H1 (cell line): ENCODE measurements around the gene SLC35E3. TPM values are rescaled to one million over a fixed set of nuclear protein-coding genes. Genes with fewer than 3 reads are reported as not detected.

Source experiments
- CTCF ChIA-PET: fragments of 300-600 bp; sonication (Branson Sonifier 250); formaldehyde crosslinking; loops from one replicate; lab custom pipeline; 2021; ENCODE audit not compliant: partially characterized antibody; lab: Charles Lee
- POLR2A ChIA-PET: fragments of 300-600 bp; sonication (Branson Sonifier 250); formaldehyde crosslinking; loops from one replicate; lab custom pipeline; 2021; ENCODE audit warnings: inconsistent platforms; ENCODE audit not compliant: partially characterized antibody; lab: Charles Lee
- DNase-seq, 2 experiments: peaks; one replicate each; pipeline versions ENCODE4 v3.0.0 to v3.0.0-alpha.2; 2010 to 2022; ENCODE audit warnings: low spot score in 2 of 2, low read depth in 1 of 2, mixed read lengths in 1 of 2
- FAIRE-seq: peaks from 2 replicates; lab custom pipeline; 2011; peaks lifted over from hg19 to GRCh38; lab: Jason Lieb, UNC
- H2AFZ ChIP-seq: 2 replicates; pipeline ENCODE4 v1.8.1; 2012; ENCODE audit warnings: low read length, inconsistent platforms
- H2AK5ac ChIP-seq: 2 replicates; pipeline ENCODE4 v1.6.1; 2013; ENCODE audit warnings: low read depth, low read length
- H2BK120ac ChIP-seq: replicated peaks from 2 replicates; pipeline ENCODE3; 2013; ENCODE audit warnings: low read depth, low read length, inconsistent platforms
- H2BK12ac ChIP-seq: 2 replicates; pipeline ENCODE4 v1.6.1; 2013; ENCODE audit warnings: low read depth, low read length
- H2BK15ac ChIP-seq: 2 replicates; pipeline ENCODE4 v1.6.1; 2013; ENCODE audit warnings: low read length
- H2BK20ac ChIP-seq: 2 replicates; pipeline ENCODE4 v1.6.1; 2013; ENCODE audit warnings: low read length
- H2BK5ac ChIP-seq: 2 replicates; pipeline ENCODE4 v1.6.1; 2013; ENCODE audit warnings: low read depth, low read length
- H3K14ac ChIP-seq: 2 replicates; pipeline ENCODE4 v1.6.1; 2013; ENCODE audit warnings: inconsistent platforms; ENCODE audit not compliant: insufficient read length
- H3K18ac ChIP-seq: 2 replicates; pipeline ENCODE4 v1.6.1; 2013; ENCODE audit warnings: low read length; ENCODE audit errors: extremely low read depth
- H3K23ac ChIP-seq: 2 replicates; pipeline ENCODE4 v1.6.1; 2013; ENCODE audit warnings: inconsistent platforms; ENCODE audit not compliant: insufficient read length
- H3K23me2 ChIP-seq: 2 replicates; pipeline ENCODE4 v1.6.1; 2013; ENCODE audit warnings: low read depth, low read length
- H3K27ac ChIP-seq: 2 replicates; pipeline ENCODE4 v1.6.1; 2011; ENCODE audit warnings: low read depth, low read length, inconsistent platforms
- H3K27me3 ChIP-seq, 4 experiments: replicated peaks in 1 of 4; 1 replicate in 1 of 4; 2 replicates in 3 of 4; pipeline versions ENCODE4 v1.6.1 to v1.8.1; 2011 to 2013; ENCODE audit warnings: low read length in 3 of 4, mild to moderate bottlenecking in 3 of 4, inconsistent platforms in 2 of 4, mixed read lengths in 2 of 4, moderate library complexity in 1 of 4; ENCODE audit not compliant: control insufficient read depth in 3 of 4, insufficient read depth in 3 of 4; ENCODE audit errors: extremely low read depth in 1 of 4
- H3K36me3 ChIP-seq, 4 experiments: 2 replicates each; pipeline versions ENCODE4 v1.6.1 to v1.8.1; 2011 to 2013; ENCODE audit warnings: mild to moderate bottlenecking in 4 of 4, low read length in 3 of 4, moderate library complexity in 2 of 4, control low read depth in 1 of 4, inconsistent platforms in 1 of 4; ENCODE audit not compliant: insufficient read depth in 4 of 4, control insufficient read depth in 2 of 4
- H3K4ac ChIP-seq: replicated peaks from 2 replicates; pipeline ENCODE3; 2013; ENCODE audit warnings: low read length, low read depth, mixed read lengths, inconsistent platforms; ENCODE audit not compliant: insufficient read length
- H3K4me1 ChIP-seq, 4 experiments: replicated peaks in 1 of 4; 1 replicate in 1 of 4; 2 replicates in 3 of 4; pipeline versions ENCODE4 v1.6.1 to v1.8.1; 2011 to 2013; ENCODE audit warnings: low read length in 3 of 4, inconsistent platforms in 2 of 4, mixed read lengths in 1 of 4; ENCODE audit not compliant: insufficient read depth in 4 of 4, control insufficient read depth in 3 of 4
- H3K4me2 ChIP-seq, 2 experiments: 2 replicates each; pipeline versions ENCODE4 v1.6.1 to v1.8.1; 2011 to 2013; ENCODE audit warnings: low read depth in 2 of 2, low read length in 2 of 2, control low read depth in 1 of 2, inconsistent platforms in 1 of 2, mild to moderate bottlenecking in 1 of 2; ENCODE audit not compliant: insufficient read depth in 1 of 2
- H3K4me3 ChIP-seq, 4 experiments: fragments of 200-600, 300-600 bp in 1 of 4; sonication (generic), shearing (Covaris generic), sonication (Bioruptor Twin) in 1 of 4; 2 replicates each; pipeline versions ENCODE4 v1.5.1 to v1.8.1; 2011 to 2016; ENCODE audit warnings: low read length in 4 of 4, low read depth in 3 of 4, control low read depth in 2 of 4, inconsistent platforms in 2 of 4, mild to moderate bottlenecking in 2 of 4, mixed read lengths in 1 of 4, moderate library complexity in 1 of 4; ENCODE audit not compliant: insufficient read depth in 2 of 4; ENCODE audit errors: extremely low read depth in 1 of 4
- H3K56ac ChIP-seq: replicated peaks from 2 replicates; pipeline ENCODE3; 2013; ENCODE audit warnings: low read depth, mild to moderate bottlenecking, mixed read lengths, low read length, inconsistent platforms; ENCODE audit not compliant: insufficient read length
- H3K79me1 ChIP-seq: 2 replicates; pipeline ENCODE4 v1.6.1; 2013; ENCODE audit warnings: low read depth, low read length, control low read depth
- H3K79me2 ChIP-seq, 2 experiments: 2 replicates each; pipeline versions ENCODE4 v1.6.1 to v1.8.1; 2012 to 2013; ENCODE audit warnings: low read length in 2 of 2, mild to moderate bottlenecking in 2 of 2, inconsistent platforms in 1 of 2; ENCODE audit not compliant: insufficient read depth in 2 of 2, control insufficient read depth in 1 of 2
- H3K9ac ChIP-seq, 4 experiments: replicated peaks in 1 of 4; 1 replicate in 1 of 4; 2 replicates in 3 of 4; pipeline versions ENCODE4 v1.6.1 to v1.8.1; 2011 to 2013; ENCODE audit warnings: low read depth in 3 of 4, low read length in 3 of 4, control low read depth in 2 of 4, mild to moderate bottlenecking in 2 of 4, moderate library complexity in 2 of 4, inconsistent platforms in 1 of 4; ENCODE audit errors: extremely low read depth in 1 of 4
- H3K9me3 ChIP-seq, 2 experiments: 2 replicates each; pipeline versions ENCODE4 v1.6.1 to v1.8.1; 2012 to 2013; ENCODE audit warnings: mild to moderate bottlenecking in 2 of 2, moderate library complexity in 2 of 2, control low read depth in 1 of 2, inconsistent platforms in 1 of 2, low read depth in 1 of 2, low read length in 1 of 2, mixed read lengths in 1 of 2; ENCODE audit not compliant: insufficient read depth in 2 of 2
- H4K20me1 ChIP-seq, 2 experiments: replicated peaks in 1 of 2; 2 replicates each; pipeline versions ENCODE3 to v1.8.1; 2011 to 2013; ENCODE audit warnings: inconsistent platforms in 2 of 2, low read length in 2 of 2, mild to moderate bottlenecking in 1 of 2; ENCODE audit not compliant: insufficient read depth in 2 of 2, control insufficient read depth in 1 of 2
- H4K5ac ChIP-seq: 2 replicates; pipeline ENCODE4 v1.6.1; 2013; ENCODE audit warnings: low read length, low read depth, mixed read lengths, inconsistent platforms; ENCODE audit not compliant: insufficient read length
- H4K8ac ChIP-seq: 2 replicates; pipeline ENCODE4 v1.8.0; 2013; ENCODE audit warnings: mild to moderate bottlenecking, moderate library complexity, low read length, inconsistent platforms; ENCODE audit not compliant: insufficient read depth; ENCODE audit errors: extremely low read depth
- H4K91ac ChIP-seq: replicated peaks from 2 replicates; pipeline ENCODE3; 2013; ENCODE audit warnings: low read length, mixed read lengths, inconsistent platforms; ENCODE audit not compliant: insufficient read length
- BACH1 ChIP-seq: IDR thresholded peaks from 2 replicates; pipeline ENCODE4 v1.6.1; 2012; ENCODE audit warnings: low read length, improper control_type of control experiment
- CEBPB ChIP-seq: IDR thresholded peaks from 2 replicates; pipeline ENCODE4 v1.6.1; 2012; ENCODE audit warnings: low read depth, low read length
- CTBP2 ChIP-seq: IDR thresholded peaks from 2 replicates; pipeline ENCODE4 v1.7.0; 2011; ENCODE audit warnings: borderline replicate concordance, mild to moderate bottlenecking, moderate library complexity, mixed read lengths, low read length; ENCODE audit not compliant: insufficient read depth, insufficient read length
- EZH2 ChIP-seq: fragments of 200-600 bp; sonication (generic); IDR thresholded peaks from 2 replicates; pipeline ENCODE4 v1.7.1; 2012; ENCODE audit warnings: low read depth, mild to moderate bottlenecking, moderate library complexity, low read length, inconsistent platforms; ENCODE audit not compliant: severe bottlenecking
- FOSL1 ChIP-seq: IDR thresholded peaks from 2 replicates; pipeline ENCODE4 v1.6.1; 2011; ENCODE audit warnings: mild to moderate bottlenecking, low read depth, low read length, moderate library complexity; ENCODE audit not compliant: insufficient read depth
- KDM1A ChIP-seq: fragments of 200-600, 300-600 bp; sonication (generic); IDR thresholded peaks from 2 replicates; pipeline ENCODE4 v1.7.1; 2016; ENCODE audit warnings: mild to moderate bottlenecking, low read length, borderline replicate concordance
- KDM5A ChIP-seq: fragments of 200-600 bp; IDR thresholded peaks from 2 replicates; pipeline ENCODE4 v1.7.1; 2012; ENCODE audit warnings: mild to moderate bottlenecking, low read length, inconsistent platforms, mixed read lengths
- MAX ChIP-seq: IDR thresholded peaks from 2 replicates; pipeline ENCODE4 v1.6.1; 2012; ENCODE audit warnings: inconsistent platforms
- NANOG ChIP-seq: IDR thresholded peaks from 2 replicates; pipeline ENCODE4 v1.6.1; 2011; ENCODE audit warnings: low read length, low read depth, mild to moderate bottlenecking, inconsistent platforms; ENCODE audit not compliant: insufficient read depth, poor library complexity, severe bottlenecking
- NRF1 ChIP-seq: IDR thresholded peaks from 2 replicates; pipeline ENCODE4 v1.6.1; 2011; ENCODE audit warnings: mild to moderate bottlenecking, low read depth, low read length, improper control_type of control experiment
- RXRA ChIP-seq: IDR thresholded peaks from 2 replicates; pipeline ENCODE4 v1.6.1; 2011; ENCODE audit warnings: low read depth, mild to moderate bottlenecking, low read length, moderate library complexity; ENCODE audit not compliant: insufficient read depth
- SP2 ChIP-seq: IDR thresholded peaks from 2 replicates; pipeline ENCODE4 v1.6.1; 2012; ENCODE audit warnings: mild to moderate bottlenecking, low read length, inconsistent platforms
- SRF ChIP-seq: IDR thresholded peaks from 2 replicates; pipeline ENCODE4 v1.6.1; 2011; ENCODE audit warnings: mild to moderate bottlenecking, low read depth, low read length, moderate library complexity
- SUZ12 ChIP-seq: fragments of 200-600 bp; sonication (generic); IDR thresholded peaks from 2 replicates; pipeline ENCODE4 v1.6.1; 2012; ENCODE audit warnings: mild to moderate bottlenecking, inconsistent platforms, low read length, moderate library complexity, mixed read lengths
- ZNF274 ChIP-seq: IDR thresholded peaks from 2 replicates; pipeline ENCODE4 v1.7.0; 2012; ENCODE audit warnings: low read length, borderline replicate concordance; ENCODE audit errors: extremely low read depth
- polyA plus RNA-seq, 7 experiments: library from polyadenylated mRNA; depleted of rRNA in 3 of 7; stranded (reverse) in 5 of 7; unstranded in 2 of 7; fragments of >200 nt in 5 of 7; fragments of 200-250 nt in 2 of 7; gene quantifications; 1 replicate in 5 of 7; 2 replicates in 1 of 7; 4 replicates in 1 of 7; pipeline versions ENCODE4 v1.2.1 to v1.2.3, GENCODE V29; 2011 to 2013; ENCODE audit warnings: missing spikeins in 2 of 7, mixed read lengths in 2 of 7
- total RNA-seq: library from RNA; stranded (reverse); fragmentation: NEBNext Ultra II Directional; extraction: Animal tissue kit (Norgen Biotek cat#: 25700); gene quantifications from 2 replicates; pipeline ENCODE4 v1.2.1, GENCODE V29; 2021

The SLC35E3 gene
- total and polyA plus RNA-seq, 2 of the 8 experiments (the other 6 are each of a cell fraction or from before 2014, with no cell fraction given) = 10.0 to 10.9 TPM

GRCh38 chr12:68779280-68779679, 33.3 kb downstream of the SLC35E3 start:
- H3K14ac ChIP-seq = no peak overlapping the region
- H3K23me2 ChIP-seq = no peaks in the 10 kb centered on the region
- no peaks in the 10 kb centered on the region for H3K79me2 ChIP-seq
- H2BK120ac ChIP-seq = no peak overlapping the region
- no peak overlapping the region for H3K27ac ChIP-seq
- H4K8ac ChIP-seq = no peak overlapping the region
- H3K4ac ChIP-seq = no peak overlapping the region
- DNase-seq (no peak), FAIRE-seq (no peak)
- ChIA-PET POLR2A (interaction anchor here (1.3 kb wide), 1 partner anchor 28 kb away, joined by 3 read pairs; the partner anchor contains the start of gene MDM2), CTCF (interaction anchor here (0.6 kb wide), 1 partner anchor 75 kb away, joined by 3 read pairs; no protein-coding TSS in a partner anchor)
- H3K4me3 ChIP-seq = no peak overlapping the region
- no peak overlapping the region for H4K5ac ChIP-seq
- no peak overlapping the region for H3K18ac ChIP-seq
- no peak overlapping the region for H2BK12ac ChIP-seq
- peaks cover 0 to 3% (median 0%) of the 10 kb centered on the region in 4 experiments; a peak in 1 of 7 replicates for H3K4me1 ChIP-seq
- H4K91ac ChIP-seq = no peak overlapping the region
- H2BK20ac ChIP-seq = no peak overlapping the region
- no peak overlapping the region for H3K23ac ChIP-seq
- no peak overlapping the region for H3K4me2 ChIP-seq
- H3K9ac ChIP-seq = no peak overlapping the region
- H2AK5ac ChIP-seq = no peak overlapping the region
- no peak overlapping the region for H2BK15ac ChIP-seq
- H3K27me3 ChIP-seq = no peaks in the 10 kb centered on the region
- no peaks in the 10 kb centered on the region for H4K20me1 ChIP-seq
- H3K36me3 ChIP-seq = no peaks in the 10 kb centered on the region
- H2AFZ ChIP-seq = no peak overlapping the region
- no peaks in the 10 kb centered on the region for H3K79me1 ChIP-seq
- H2BK5ac ChIP-seq = no peak overlapping the region
- no peak overlapping the region for H3K56ac ChIP-seq
- no peaks in the 10 kb centered on the region for H3K9me3 ChIP-seq
- TF ChIP-seq SUZ12 = no peak
- no peak for TF ChIP-seq RXRA
- TF ChIP-seq NRF1 = no peak
- TF ChIP-seq KDM1A = no peak
- TF ChIP-seq NANOG = no peak
- no peak for TF ChIP-seq ZNF274
- TF ChIP-seq CEBPB = no peak
- no peak for TF ChIP-seq EZH2
- TF ChIP-seq SRF = no peak
- TF ChIP-seq CTBP2 = no peak
- no peak for TF ChIP-seq MAX
- TF ChIP-seq BACH1 = no peak
- TF ChIP-seq KDM5A = no peak
- TF ChIP-seq FOSL1 = no peak
- no peak for TF ChIP-seq SP2
